GM18508 (cell line): ENCODE results near the gene SLC45A1.

Experiments used
- ATAC-seq: cut with Tn5 transposase; IDR thresholded peaks from one replicate; pipeline ENCODE4 v1.9.1; 2021; ENCODE audit warnings: moderate number of reproducible peaks; ENCODE audit not compliant: insufficient read depth, unreplicated experiment

The SLC45A1 gene

DNA sequence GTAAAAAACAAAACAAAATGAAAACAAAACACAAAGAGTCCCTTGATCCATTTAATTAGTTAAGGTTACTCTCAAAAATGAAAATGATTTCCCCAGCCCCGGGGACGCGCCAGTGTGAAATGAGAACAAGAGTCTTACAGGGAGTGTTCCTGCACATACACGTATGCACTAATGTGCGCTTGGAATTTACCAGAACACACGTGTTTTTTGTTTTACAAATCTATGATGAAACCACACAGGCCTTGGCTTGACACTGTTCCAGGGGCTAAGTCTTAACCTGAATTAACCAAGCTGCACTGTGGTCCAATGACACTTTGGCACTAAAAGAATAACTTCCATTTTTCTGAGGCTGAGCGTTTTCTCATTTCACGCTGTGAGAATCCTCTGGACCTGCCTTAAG is 63.7 kb downstream of the SLC45A1 start:
- no peak for ATAC-seq

DNA sequence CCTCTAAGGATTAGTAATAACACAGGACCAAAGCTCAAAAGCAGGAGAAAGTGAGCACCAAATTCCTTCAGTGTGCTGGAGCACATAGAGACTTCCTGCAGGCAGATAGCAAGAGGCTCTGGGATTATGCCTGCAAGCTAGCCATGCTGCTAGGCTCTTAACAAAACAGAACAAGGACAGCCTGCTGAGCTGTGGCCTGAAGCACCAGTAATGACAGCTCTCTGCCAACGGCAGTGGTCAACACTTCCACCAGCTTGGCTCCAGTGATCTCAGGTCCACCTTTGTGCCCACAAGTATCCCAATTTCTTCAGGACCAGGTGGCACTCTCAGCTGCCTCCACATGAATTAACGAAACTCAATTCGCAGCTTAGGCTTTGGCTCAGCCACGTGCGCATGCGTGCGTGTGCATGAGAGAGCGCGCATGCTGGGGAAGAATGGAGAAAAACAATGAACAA is 64.2 kb downstream of the SLC45A1 start:
- ATAC-seq: no peak

DNA sequence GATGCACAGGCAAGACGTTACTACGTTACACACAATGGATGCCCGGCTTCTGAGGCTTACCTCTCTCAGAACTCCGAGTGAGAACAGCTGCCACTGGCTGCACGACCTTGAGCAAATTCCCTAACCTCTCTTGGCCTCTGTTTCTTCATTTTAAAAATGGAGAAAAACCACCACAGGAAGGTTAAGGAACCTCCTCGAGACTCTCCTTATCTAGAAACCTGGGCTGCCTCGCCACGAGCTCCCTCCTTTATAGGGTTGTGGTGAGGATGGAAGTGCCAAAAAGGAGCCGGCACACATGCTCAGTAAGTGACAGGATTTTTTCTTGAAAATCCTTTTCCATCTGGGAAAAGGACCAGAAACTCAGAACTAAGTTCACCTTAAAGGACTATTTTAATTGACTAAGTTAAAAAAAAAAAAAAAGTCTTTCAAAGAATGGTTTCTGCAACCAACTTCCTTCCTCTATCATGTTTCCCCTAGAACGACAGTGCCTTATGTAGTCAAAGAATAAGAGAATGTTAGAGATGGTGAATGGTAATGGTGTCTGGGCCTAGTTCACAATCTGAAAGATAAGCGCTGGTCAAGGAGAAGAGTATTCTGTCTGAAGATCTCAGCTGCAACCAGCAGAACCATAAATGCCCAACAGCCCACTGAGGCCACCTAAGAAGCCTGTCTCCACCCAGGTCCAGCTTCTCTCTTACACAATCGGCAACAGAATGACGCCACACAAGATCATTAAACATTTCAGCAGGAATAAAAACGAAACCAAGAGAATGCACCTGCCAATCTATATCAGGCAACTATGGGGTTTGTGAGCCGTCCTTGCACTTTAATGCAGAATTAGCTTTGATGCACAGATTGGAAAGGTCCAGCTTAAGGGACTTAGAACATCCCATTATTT is 64.9 kb downstream of the SLC45A1 start:
- no peak for ATAC-seq

DNA sequence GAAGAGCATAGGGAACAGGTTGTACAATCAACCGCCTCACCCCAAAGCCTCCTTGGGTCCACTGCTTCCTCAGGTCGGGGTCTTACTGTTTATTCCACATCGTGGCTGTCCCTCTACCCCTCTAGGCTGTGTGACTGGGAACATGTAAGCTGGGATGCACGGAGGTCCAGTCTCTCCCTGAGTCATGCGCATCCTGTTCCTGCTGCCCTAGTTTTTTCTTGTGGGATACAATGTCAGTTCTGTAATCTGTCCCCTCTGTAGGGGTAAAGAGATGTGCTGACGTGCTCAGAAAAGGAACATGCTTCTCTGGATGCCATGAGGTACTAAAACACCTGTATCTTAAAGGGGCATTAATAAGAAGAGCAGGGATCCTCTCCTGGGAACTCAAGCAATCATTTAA is 66.2 kb downstream of the SLC45A1 start:
- ATAC-seq: no peak

DNA sequence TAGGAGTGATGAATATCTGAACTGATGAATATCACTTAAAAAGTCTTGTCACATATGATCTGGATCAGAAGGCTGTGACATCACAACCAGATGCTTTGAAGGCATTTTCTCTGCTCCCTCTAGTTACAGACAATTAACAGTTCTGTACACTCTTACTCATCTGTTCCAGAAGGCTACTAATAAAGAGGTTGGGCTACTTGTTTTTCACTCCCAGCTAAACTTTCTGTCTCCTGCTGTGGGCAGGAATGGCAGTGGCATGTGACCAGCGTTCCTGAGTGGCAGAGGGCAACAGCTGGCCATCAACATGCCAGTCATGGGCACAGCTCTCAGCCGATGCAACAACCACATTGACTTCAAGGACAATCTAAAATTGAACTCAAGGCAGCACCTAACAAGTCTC is 66.7 kb downstream of the SLC45A1 start:
- no peak for ATAC-seq

DNA sequence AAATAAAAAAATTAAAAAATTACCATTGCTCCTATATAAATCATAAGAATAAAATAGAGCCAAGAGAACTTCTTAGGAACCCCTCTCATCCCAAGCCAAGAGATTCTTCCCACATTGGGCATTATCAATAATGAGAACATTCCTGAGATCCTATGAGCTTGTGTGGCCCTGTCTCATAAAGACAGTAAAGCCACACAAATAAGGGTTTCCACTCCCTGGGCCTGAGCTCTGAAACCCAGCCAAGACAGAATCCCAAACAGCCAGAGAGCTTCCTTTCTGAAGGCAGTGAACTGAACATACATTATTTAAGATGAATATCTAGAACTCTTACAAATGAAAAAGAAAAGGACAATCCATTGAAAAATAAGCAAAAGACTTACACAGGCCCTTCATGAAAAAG is 68.3 kb downstream of the SLC45A1 start:
- no peak for ATAC-seq

DNA sequence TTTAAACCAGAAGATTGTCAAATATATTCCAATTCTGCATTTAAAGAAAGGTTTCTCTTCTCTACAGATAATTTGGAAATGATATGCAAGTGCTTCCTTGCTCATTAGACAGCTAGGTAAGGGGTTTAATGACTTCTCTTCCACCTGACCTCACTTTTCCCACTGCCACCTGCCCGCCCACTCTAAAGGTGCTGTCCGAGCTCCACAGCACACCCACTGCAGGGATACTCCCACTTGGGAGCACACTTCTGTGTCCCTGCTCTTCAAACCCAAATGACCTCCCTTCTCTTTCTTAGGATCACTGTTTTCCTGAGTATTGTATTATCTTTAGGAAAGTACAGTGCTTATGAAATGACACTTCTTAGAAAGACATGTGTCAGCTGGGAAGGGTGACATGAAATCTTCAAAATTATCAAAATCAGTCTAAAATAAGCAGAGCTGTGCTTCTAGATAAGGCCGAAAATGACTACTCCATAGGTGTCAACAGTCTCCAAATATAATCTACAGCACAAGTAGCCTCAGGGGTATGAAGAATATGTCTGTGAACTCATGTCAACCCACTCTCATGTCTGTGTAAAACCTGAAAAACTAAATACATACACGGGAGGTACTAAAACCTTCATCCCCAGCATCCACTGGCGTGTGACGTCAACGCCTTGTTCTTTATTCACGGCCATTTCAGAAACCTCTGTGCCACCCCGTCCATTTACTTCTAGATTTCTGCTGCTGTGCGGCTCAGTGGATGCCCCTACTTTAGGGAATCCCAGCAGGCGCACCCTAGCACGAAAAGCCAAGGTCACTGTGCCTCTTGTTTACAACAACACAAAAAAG is 71.0 kb downstream of the SLC45A1 start:
- no peak for ATAC-seq

DNA sequence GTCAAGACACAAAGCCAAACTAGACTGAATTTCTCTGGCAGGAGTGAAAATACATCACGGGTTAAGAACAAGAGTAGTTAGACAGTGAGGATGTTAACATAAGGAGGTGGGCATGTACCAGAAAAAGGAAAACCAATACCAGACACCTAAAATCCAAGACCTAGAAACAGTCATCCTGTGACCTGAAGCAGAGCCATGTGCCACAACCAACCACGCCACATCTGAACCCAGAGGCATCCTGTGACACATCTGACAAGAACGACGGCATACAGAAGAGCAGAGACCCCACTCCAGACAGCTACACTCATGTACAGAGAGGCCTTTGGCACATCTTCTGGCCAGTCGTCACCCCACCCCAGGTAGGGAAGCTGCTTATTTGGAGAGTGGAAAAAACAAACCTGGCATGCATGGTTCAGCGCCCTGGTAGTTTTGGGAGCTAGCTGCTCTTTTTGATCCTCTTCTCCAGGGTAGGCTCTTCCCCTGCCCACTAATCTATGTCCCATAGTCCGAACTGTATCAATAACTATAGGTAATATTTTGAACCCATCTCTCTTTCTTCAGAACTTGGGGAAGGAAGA is 72.1 kb downstream of the SLC45A1 start:
- no peak for ATAC-seq

DNA sequence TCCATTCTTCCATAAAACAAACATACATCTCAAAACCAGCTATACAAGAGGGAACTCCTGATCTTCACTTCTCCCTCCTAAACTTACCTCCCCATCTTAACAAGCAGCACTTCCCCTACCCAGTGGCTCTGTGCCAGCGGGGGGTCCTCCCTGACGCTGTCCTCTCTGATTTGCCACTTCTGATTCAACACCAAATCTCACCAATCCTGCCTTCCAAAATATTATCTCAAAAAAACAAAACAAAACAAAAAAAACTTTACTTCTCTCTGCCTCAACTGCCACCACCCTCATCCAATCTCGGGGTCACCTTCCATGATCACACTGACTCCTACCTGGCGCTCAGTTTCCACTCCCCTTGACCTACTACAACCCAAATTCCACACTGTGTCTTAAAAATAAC is 72.8 kb downstream of the SLC45A1 start:
- no peak for ATAC-seq

DNA sequence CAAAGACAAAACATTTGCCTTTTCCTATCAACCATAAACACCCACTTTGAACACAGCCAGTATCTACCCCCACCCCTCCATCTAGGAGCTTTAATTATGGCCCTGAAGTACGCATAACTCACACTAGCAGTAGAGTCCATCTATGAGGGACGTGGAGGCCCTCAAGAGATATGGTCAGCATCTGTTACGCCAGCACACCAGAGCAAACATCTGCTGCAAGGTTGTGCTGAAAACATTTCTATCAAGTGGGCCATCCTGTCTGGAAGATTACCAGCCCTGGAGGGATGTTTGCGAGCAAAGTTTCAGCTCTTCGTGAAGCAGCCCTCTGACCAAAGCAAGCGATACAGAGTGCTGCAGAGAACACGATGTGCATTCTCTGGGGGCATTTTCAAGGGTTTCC is 74.6 kb downstream of the SLC45A1 start:
- ATAC-seq: no peak
